ENCODE results near the gene RBBP6. TPM values are rescaled to one million over a fixed set of nuclear protein-coding genes. Genes with fewer than 3 reads are reported as not detected.

Gene RBBP6
- total and polyA plus RNA-seq, 2 experiments from 2014 or later, result 40.2 to 88.9 TPM

- TF ChIP-seq ZNF462 (CRISPR knock-in tag; IDR thresholded peaks at IDR 0.05) (no peak), EZH2 (IDR thresholded peaks at IDR 0.05; ENCODE audit: low read depth, unreplicated experiment) (no peak), REST (IDR thresholded peaks at IDR 0.05; ENCODE audit: unreplicated experiment) (no peak), ETS1 (IDR thresholded peaks at IDR 0.05) (no peak)
Measured at GRCh38 chr16:24507959-24508480, 31.3 kb upstream of the RBBP6 start (continued).

Data from GM23338 (cell line).